Activated CD4-positive, alpha-beta memory T cell treated with anti-CD3 and anti-CD28 coated beads for 36 hours (primary cell): ENCODE results near the gene WDR20. TPM values are rescaled to one million over a fixed set of nuclear protein-coding genes. Genes with fewer than 3 reads are reported as not detected.

Source experiments
- CTCF ChIA-PET: fragments of 350-600 bp; sonication (Branson Sonifier 250); formaldehyde crosslinking; loops from one replicate; lab custom pipeline; 2021; ENCODE audit warnings: antibody characterized with exemption, inconsistent platforms; lab: Charles Lee
- POLR2A ChIA-PET: fragments of 350-600 bp; sonication (Branson Sonifier 250); formaldehyde crosslinking; loops from one replicate; lab custom pipeline; 2021; ENCODE audit warnings: antibody characterized with exemption; lab: Charles Lee
- DNase-seq: peaks from one replicate; pipeline ENCODE4 v3.0.0-alpha.2; 2020
- H3K27ac Mint-ChIP-seq: one replicate; pipeline ENCODE4 v1.8.0; 2021; ENCODE audit warnings: mixed read lengths
- H3K27me3 Mint-ChIP-seq: one replicate; pipeline ENCODE4 v1.8.0; 2021; ENCODE audit warnings: mixed read lengths
- H3K36me3 Mint-ChIP-seq: one replicate; pipeline ENCODE4 v1.8.0; 2021; ENCODE audit warnings: mixed read lengths
- H3K4me1 Mint-ChIP-seq: one replicate; pipeline ENCODE4 v1.8.0; 2021; ENCODE audit warnings: low read depth, mixed read lengths
- H3K4me3 Mint-ChIP-seq: one replicate; pipeline ENCODE4 v1.8.0; 2021; ENCODE audit warnings: mild to moderate bottlenecking, mixed read lengths
- H3K9me3 Mint-ChIP-seq: one replicate; pipeline ENCODE4 v1.8.0; 2021; ENCODE audit warnings: mixed read lengths
- intact Hi-C: fragments of 100-400 bp; cut with micrococcal nuclease; formaldehyde crosslinking; loops from one replicate; pipeline ENCODE4 v1.15.1; 2023
- total RNA-seq, 2 experiments: library from RNA; stranded (reverse); gene quantifications; one replicate each; pipeline ENCODE4 v1.2.3, GENCODE V29; 2021

The WDR20 gene
- total RNA-seq = 10 to 100 TPM; 22.2 to 25.3 TPM

DNA sequence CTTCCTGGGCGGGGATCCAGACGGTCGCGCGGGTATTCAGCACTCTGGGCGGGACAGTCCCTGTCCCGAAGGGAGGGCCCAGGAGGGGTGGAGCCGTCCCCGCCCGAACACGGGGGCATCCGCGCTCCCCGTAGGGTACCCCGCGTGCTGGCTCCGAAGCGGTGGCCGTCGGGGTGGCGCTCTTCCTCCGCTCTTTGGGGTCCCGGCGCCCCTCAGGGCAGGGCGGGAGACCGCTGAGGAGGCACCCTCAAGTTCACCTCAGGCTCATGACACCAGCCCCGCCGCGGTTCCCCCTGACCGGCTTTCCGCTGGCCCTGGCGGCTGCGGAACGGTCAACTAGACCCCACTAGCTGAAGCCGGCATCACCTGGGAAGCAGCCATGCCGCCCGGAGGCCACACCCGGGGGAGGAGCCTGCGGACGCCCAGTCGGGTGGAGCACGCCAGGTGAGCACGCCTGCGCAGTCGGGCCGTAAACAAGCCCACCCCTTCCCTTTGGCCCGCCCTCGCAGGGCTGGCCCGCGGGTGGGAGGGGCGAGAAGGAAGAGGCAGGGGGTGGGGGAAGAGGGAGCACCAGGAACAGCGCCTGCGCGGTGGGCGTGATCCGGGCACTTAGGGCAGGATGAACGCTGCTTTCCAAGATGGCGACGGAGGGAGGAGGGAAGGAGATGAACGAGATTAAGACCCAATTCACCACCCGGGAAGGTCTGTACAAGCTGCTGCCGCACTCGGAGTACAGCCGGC is at the start of gene WDR20:
WDR20 (plus strand) TSS at position 612 of the 741 bp plus-strand sequence; CDS start at position 639, 27 bp downstream.
- peak within 1 kb of the TSS; percentile 98 for H3K4me3 Mint-ChIP-seq
- peak within 1 kb of the TSS; percentile 94 for H3K27ac Mint-ChIP-seq
- CTCF ChIA-PET = interaction anchor here (0.6 to 1.5 kb wide), 7 partner anchors 15 to 316 kb away, joined by 3 to 6 read pairs (median 3); no protein-coding TSS in a partner anchor
- H3K36me3 Mint-ChIP-seq = peaks cover 5% of the 10 kb centered on the region
- POLR2A ChIA-PET = interaction anchor here (0.6 to 1.4 kb wide), 7 partner anchors 43 to 350 kb away, joined by 3 to 7 read pairs (median 4); no protein-coding TSS in a partner anchor
- H3K4me1 Mint-ChIP-seq = peaks cover 20% of the 10 kb centered on the region
- DNase-seq = peak; percentile 100
- H3K27me3 Mint-ChIP-seq = no peaks in the 10 kb centered on the region
- no peaks in the 10 kb centered on the region for H3K9me3 Mint-ChIP-seq
- intact Hi-C loops = loop anchor here (1.0 to 5.0 kb wide), 10 partner anchors 45 to 453 kb away; partner anchors contain the start of genes CINP, DYNC1H1, HSP90AA1 and RCOR1

- Mint-ChIP-seq H3K4me3 (no peak overlapping the region), H3K36me3 (peaks cover 8% of the 10 kb centered on the region), H3K9me3 (no peaks in the 10 kb centered on the region), H3K27me3 (no peaks in the 10 kb centered on the region), H3K27ac (no peak overlapping the region), H3K4me1 (peaks cover 25% of the 10 kb centered on the region)
- ChIA-PET CTCF (interaction anchor here (0.7 kb wide), 1 partner anchor 10 kb away, joined by 3 read pairs; no protein-coding TSS in a partner anchor), POLR2A (interaction anchor here (0.6 kb wide), 1 partner anchor 14 kb away, joined by 3 read pairs; no protein-coding TSS in a partner anchor)
- DNase-seq = no peak
- intact Hi-C loops = no loop called here
These were observed 49.0 kb upstream of the WDR20 start for GRCh38 chr14:102090713-102091112.

GRCh38 chr14:102092806-102093205 is 46.9 kb upstream of the WDR20 start:
- DNase-seq = no peak
- Mint-ChIP-seq H3K4me1 (peaks cover 36% of the 10 kb centered on the region), H3K9me3 (no peaks in the 10 kb centered on the region), H3K27me3 (no peaks in the 10 kb centered on the region), H3K27ac (no peak overlapping the region), H3K4me3 (no peak overlapping the region), H3K36me3 (no peaks in the 10 kb centered on the region)
- POLR2A ChIA-PET = no interaction called here
- CTCF ChIA-PET = interaction anchor here (0.7 kb wide), 1 partner anchor 14 kb away, joined by 3 read pairs; no protein-coding TSS in a partner anchor
- intact Hi-C loops = no loop called here

DNA sequence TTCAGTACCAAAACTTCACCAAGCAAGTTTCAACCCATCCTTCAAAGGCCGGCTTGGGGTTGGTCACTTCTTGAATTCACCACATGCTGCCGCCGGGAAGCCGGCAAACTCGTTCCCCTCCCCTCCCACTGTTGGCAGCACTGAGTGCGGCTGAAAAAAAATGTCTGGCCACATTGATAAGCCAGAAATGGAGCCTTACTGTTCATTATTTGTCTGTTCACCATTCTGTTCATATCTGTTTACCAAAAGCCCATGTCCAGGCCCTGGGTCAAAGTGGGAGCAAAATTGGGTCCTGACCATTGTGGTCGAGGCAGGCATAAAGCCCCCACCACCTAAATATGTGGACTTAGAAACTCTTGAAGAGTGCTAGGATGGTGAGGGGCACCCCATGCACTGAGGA is 45.6 kb upstream of the WDR20 start:
- Mint-ChIP-seq H3K36me3 (no peaks in the 10 kb centered on the region), H3K4me1 (peaks cover 28% of the 10 kb centered on the region), H3K9me3 (no peaks in the 10 kb centered on the region), H3K27ac (no peak overlapping the region), H3K4me3 (no peak overlapping the region), H3K27me3 (no peaks in the 10 kb centered on the region)
- ChIA-PET CTCF (no interaction called here), POLR2A (no interaction called here)
- no peak for DNase-seq
- intact Hi-C loops = no loop called here

DNA sequence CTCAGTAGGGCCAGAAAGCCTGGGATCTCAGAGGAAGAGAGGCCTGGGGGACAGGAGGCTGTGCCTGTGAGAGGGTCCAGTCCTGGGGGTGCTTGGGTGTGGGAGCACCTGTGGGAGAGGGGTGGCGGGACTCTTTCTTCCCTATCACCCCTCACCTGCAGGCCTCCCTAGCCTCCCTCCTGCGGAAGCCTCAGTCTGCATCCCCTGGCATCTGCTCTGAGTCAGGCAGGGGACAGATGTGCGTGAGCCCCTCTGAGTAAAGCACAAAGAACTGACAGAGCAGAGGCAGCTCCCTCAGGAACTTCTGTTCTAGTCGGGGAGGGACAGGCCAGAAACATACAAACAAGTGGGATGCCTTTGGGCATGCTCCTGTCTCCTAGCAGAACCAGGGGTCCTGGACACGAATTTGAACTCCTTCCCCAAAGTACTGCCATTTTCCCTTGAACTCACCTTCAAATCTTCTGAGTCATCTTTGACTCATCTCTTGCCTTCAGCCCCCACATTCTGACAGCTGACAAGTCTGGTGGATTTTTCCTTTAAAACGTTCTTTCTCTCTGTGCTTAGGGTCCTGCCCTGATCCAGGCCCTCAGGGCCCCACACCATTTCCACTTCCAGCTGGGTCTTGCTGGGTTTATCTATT is 44.3 kb upstream of the WDR20 start:
- H3K27ac Mint-ChIP-seq = no peak overlapping the region
- intact Hi-C loops = no loop called here
- peaks cover 22% of the 10 kb centered on the region for H3K4me1 Mint-ChIP-seq
- H3K36me3 Mint-ChIP-seq = no peaks in the 10 kb centered on the region
- no peaks in the 10 kb centered on the region for H3K9me3 Mint-ChIP-seq
- peak; percentile 40 for DNase-seq
- no peaks in the 10 kb centered on the region for H3K27me3 Mint-ChIP-seq
- CTCF ChIA-PET = interaction anchor here (0.8 to 3.1 kb wide), 24 partner anchors 7 to 388 kb away, joined by 3 to 40 read pairs (median 4); partner anchors contain the start of gene DYNC1H1
- POLR2A ChIA-PET = no interaction called here
- no peak overlapping the region for H3K4me3 Mint-ChIP-seq

DNA sequence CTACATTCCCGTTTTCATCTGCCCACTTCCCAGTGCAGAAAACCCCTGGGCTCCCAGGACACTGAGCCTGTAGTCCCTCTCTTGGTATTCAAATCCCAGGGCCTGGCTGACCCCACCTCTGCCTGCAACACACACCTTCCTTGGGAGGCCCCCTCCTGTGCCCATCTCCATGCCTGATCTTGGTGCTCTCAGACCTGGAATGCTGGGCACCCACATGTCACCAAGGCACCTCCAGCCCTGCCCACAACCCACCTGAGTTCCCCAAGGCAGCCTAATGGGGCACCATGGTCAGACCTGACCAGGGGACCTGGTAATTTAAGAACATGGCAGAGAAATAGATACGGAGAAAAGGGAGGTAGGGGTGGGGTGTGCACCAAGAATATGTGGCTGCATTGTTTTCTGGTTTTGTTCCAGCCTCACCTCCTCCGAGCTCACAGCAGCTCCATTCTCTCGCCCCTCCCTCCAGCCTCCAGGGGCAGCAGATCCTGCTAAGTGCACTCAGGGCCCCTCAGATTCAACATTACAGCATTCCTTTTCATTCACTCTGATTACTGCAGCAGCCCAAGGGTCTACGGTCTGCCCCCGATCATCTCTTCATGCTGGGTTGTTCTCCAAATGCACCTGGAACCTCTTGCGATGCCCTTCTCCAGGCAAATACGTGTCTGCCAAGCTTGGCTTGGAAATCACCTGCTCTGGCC is 43.7 kb upstream of the WDR20 start:
- Mint-ChIP-seq H3K27ac (no peak overlapping the region), H3K36me3 (no peaks in the 10 kb centered on the region), H3K4me1 (peaks cover 22% of the 10 kb centered on the region), H3K27me3 (no peaks in the 10 kb centered on the region), H3K4me3 (no peak overlapping the region), H3K9me3 (no peaks in the 10 kb centered on the region)
- ChIA-PET CTCF (interaction anchor here (0.6 to 3.1 kb wide), 38 partner anchors 8 to 389 kb away, joined by 3 to 40 read pairs (median 4); partner anchors contain the start of gene DYNC1H1), POLR2A (no interaction called here)
- intact Hi-C loops = loop anchor here (1.0 kb wide), 3 partner anchors 8 to 135 kb away; no protein-coding TSS in a partner anchor
- no peak for DNase-seq

GRCh38 chr14:102096569-102097188 is 43.0 kb upstream of the WDR20 start:
- H3K27ac Mint-ChIP-seq = no peak overlapping the region
- H3K27me3 Mint-ChIP-seq = no peaks in the 10 kb centered on the region
- ChIA-PET CTCF (interaction anchor here (0.6 to 3.1 kb wide), 38 partner anchors 8 to 389 kb away, joined by 3 to 40 read pairs (median 4); partner anchors contain the start of gene DYNC1H1), POLR2A (no interaction called here)
- no peaks in the 10 kb centered on the region for H3K9me3 Mint-ChIP-seq
- DNase-seq = peak; percentile 80
- no peak overlapping the region for H3K4me3 Mint-ChIP-seq
- H3K4me1 Mint-ChIP-seq = peaks cover 22% of the 10 kb centered on the region
- H3K36me3 Mint-ChIP-seq = no peaks in the 10 kb centered on the region
- intact Hi-C loops = loop anchor here (1.0 kb wide), 3 partner anchors 8 to 135 kb away; no protein-coding TSS in a partner anchor

DNA sequence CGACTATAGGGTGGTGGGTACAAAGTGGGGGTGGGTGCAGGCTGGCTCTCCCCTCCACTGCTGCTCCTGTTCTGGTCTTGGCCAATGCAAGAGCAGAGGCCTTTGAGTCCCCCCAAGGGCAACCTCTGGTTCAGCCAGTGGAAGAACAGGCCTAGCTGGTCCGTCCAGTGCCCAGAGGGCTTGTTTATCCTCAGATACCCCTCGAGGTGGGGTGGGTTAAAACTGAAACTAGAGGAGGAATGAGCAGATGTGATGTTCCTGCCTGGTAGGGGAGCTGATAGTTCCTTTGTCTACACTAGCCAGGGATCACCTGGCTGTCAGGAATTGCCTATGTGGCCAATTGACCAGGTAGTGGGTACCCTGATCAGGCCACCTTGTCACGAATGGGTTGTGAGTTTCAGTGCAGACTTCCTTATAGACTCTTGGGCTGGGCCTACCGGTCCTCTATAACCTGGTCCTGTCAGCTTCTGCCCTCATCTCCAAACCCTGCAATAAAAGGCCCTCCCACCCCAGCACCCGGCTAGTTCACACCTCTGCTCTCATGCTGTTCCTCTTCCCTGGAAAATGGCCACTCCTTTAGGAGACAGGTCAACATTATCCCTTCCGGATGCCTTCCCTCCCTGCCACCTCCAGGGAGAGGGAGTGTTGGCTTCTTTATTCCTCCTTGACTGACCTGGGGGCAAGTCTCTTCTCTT is 42.1 kb upstream of the WDR20 start:
- peaks cover 22% of the 10 kb centered on the region for H3K4me1 Mint-ChIP-seq
- H3K27ac Mint-ChIP-seq = no peak overlapping the region

DNA sequence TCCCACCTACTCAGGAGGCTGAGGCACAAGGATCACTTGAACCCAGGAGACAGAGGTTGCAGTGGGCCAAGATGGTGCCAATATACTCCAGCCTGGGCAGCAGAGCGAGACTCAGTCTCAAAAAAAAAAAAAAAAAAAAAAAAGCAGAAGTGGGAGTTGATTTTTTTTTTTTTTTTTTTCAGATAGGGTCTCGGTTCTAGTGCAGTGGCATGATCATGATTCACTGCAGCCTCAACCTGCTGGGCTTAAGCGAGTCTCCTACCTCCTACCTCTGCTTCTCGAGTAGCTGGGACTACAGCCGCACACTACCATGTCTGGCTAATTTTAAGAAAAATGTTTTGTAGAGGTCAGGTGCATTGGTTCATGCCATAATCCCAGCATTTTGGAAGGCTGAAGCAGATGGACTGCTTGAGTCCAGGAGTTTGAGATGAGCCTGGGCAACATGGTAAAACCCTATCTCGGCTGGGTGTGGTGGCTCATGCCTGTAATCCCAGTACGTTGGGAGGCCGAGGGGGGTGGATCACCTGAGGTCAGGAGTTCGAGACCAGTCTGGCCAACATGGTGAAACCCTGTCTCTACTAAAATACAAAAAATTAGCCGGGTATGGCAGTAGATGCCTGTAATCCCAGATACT is 36.5 kb upstream of the WDR20 start:
- DNase-seq = no peak
- Mint-ChIP-seq H3K36me3 (no peaks in the 10 kb centered on the region), H3K4me1 (no peaks in the 10 kb centered on the region), H3K9me3 (no peaks in the 10 kb centered on the region), H3K4me3 (no peak overlapping the region), H3K27ac (no peak overlapping the region), H3K27me3 (no peaks in the 10 kb centered on the region)
- ChIA-PET POLR2A (no interaction called here), CTCF (interaction anchor here (1.7 kb wide), 1 partner anchor 142 kb away, joined by 4 read pairs; no protein-coding TSS in a partner anchor)
- intact Hi-C loops = no loop called here

More for the DNA sequence above, 42.1 kb upstream of the WDR20 start:
- ChIA-PET POLR2A (no interaction called here), CTCF (interaction anchor here (1.0 to 3.1 kb wide), 15 partner anchors 9 to 366 kb away, joined by 3 to 40 read pairs (median 6); partner anchors contain the start of gene DYNC1H1)
- Mint-ChIP-seq H3K36me3 (no peaks in the 10 kb centered on the region), H3K27me3 (no peaks in the 10 kb centered on the region), H3K9me3 (no peaks in the 10 kb centered on the region), H3K4me3 (no peak overlapping the region)
- no peak for DNase-seq
- intact Hi-C loops = no loop called here

- no peak for DNase-seq
- H3K9me3 Mint-ChIP-seq = peaks cover 4% of the 10 kb centered on the region
- intact Hi-C loops = no loop called here
- H3K27me3 Mint-ChIP-seq = no peaks in the 10 kb centered on the region
- ChIA-PET POLR2A (no interaction called here), CTCF (interaction anchor here (1.6 kb wide), 1 partner anchor 9 kb away, joined by 6 read pairs; no protein-coding TSS in a partner anchor)
- no peaks in the 10 kb centered on the region for H3K4me1 Mint-ChIP-seq
- H3K27ac Mint-ChIP-seq = no peak overlapping the region
- H3K4me3 Mint-ChIP-seq = no peak overlapping the region
- no peaks in the 10 kb centered on the region for H3K36me3 Mint-ChIP-seq
These were observed 34.3 kb upstream of the WDR20 start for GRCh38 chr14:102105369-102105768.
